ENCODE results near the gene FAM219A.
"Not testable (repeated sequence)": the region's sequence is repeated elsewhere in the genome, so short reads cannot be mapped to it uniquely, and the experiment has no call there.

FAM219A gene

DNA sequence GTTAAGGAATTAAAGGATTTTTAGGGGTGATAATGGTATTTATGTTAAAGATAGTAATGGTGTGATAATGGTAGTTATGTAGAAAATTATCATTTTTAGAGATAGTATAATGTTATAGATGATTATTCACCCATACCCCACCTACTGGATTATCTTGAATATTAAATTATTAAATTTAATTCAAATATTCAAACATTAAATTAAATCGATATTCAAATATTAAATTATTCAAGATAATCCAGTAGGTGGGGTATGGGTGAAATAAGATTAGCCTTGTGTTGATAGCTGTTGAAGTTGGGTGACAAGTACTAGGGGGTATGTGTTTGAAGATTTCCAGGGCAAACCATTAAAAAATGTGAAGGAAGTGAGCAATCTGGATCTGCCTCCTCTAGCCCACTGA, 15.6 kb downstream of the FAM219A start:
- no peak for FAIRE-seq

DNA sequence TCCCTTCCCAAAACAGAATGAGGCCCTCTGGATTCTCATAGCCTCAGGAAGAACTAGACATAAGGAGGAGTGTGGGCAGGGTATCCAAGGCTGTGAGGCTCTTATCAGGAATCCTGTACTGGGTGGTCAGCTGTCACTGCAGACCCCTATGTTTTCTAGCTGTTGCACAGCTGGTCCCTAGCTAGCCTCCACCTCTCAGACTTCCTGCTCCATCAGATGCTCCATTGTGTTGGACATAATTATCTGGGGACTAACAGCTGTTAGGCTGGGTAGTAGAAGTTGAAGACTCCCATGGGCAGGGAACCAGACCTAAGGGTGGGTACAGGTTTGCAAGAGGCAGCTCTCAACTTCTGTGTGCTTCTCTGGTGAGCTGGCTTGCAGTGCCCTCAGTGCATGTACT, 18.4 kb downstream of the FAM219A start:
- no peak for FAIRE-seq

DNA sequence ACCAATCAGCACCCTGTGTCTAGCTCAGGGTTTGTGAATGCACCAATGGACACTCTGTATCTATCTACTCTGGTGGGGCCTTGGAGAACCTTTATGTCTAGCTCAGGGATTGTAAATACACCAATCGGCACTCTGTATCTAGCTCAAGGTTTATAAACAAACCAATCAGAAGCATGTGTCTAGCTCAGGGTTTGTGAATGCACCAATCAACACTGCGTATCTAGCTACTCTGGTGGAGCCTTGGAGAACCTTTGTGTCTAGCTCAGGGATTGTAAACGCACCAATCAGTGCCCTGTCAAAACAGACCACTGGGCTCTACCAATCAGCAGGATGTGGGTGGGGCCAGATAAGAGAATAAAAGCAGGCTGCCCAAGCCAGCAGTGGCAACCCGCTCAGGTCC, 19.9 kb downstream of the FAM219A start:
- not testable (repeated sequence) for FAIRE-seq

DNA sequence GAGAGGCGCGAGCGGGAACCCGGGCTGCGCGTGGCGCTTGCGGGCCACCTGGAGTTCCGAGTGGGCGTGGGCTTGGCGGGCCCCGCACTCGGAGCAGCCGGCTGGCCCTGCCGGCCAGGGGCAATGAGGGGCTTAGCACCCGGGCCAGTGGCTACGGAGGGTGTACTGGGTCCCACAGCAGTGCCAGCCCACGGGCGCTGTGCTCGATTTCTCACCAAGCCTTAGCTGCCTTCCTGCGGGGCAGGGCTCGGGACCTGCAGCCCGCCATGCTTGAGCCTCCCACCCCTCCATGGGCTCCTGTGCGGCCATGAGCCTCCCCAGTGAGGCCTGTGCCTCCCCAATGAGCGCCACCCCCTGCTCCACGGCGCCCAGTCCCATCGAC, 20.5 kb downstream of the FAM219A start:
- not testable (repeated sequence) for FAIRE-seq

DNA sequence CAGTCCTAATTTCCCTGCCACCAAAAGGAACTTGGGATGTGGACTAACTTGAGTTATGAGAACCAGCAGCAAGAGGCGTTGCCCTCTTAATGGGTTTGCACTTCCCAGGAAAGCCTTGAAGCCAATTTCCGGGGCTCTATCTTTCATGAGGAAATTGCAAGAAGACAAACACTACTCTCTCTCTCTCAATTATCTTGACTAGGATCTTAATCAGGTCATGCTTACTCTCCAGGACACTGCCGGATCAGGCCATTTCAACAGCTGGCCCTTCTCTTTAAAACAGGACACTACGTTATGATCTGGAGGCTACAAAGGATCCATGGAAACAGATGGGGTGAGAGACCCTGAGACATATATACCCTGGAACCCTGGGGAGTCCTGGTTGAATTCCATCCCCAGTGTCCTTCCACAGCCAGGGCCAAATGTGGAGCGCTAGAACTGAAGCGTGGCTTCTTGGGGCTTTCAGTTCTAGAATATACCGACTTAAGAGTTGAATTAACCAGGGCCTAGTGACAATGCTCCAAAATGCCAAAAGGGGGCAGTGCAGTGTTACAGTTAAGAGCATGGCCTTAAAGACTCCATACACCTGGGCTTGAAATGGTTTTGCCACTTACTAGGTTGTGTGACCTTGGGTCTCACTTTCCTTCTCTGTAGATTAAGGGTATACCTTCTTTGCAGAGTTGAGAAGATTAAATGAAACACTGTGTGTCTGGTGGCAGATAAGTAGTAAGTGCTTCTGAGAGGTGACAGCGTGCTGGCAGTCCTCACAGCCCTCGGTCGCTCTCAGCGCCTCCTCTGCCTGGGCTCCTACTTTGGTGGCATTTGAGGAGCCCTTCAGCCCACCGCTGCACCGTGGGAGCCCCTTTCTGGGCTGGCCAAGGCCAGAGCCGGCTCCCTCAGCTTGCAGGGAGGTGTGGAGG, 21.1 kb downstream of the FAM219A start:
- no peak for FAIRE-seq

DNA sequence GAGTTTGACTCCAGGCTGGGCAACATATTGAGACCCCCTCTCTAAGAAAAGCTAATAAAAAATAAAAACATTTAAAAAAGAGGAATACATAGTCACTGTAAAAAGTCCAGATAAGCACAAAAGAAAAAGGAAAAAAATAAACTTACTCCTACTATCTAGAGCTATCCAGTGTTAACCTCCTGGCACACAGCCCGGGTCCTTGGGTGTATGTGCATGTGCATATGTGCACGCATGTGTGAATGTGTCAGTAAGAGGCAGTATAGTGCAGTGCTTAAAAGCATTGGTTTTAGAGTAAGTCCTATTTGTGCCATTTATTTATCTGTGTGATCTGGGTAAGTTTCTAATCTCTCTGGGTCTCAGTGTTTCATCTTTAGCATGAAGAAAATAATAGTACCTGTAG, 26.7 kb downstream of the FAM219A start:
- FAIRE-seq: no peak

DNA sequence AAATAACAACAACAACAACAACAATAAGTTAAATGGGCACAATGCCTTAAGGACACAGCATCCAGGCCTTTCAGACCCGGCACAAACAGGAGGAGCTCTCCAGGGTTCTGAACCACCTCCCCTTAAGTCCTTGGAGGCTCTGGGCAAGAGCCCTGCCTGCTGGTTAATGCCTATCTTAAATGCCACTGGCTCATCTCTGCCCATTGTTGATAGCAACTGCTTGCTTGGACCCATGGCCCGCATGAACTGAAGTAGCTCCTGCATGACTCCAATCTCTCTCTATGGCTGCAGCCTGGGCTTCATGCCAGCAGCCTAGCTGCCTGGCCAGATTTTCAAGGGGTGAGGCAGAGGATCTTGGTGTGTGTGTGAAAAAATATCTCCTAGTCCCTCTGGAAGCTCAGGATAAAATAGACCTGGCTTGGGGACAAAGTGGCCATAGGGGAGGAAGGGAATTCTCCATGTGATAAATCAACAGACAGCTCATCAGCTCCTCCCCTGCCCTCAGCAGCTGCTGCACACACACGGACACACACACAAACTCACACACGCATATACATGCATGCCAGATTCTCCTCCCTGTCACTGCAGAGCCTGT, 27.4 kb downstream of the FAM219A start:
- FAIRE-seq: no peak

DNA sequence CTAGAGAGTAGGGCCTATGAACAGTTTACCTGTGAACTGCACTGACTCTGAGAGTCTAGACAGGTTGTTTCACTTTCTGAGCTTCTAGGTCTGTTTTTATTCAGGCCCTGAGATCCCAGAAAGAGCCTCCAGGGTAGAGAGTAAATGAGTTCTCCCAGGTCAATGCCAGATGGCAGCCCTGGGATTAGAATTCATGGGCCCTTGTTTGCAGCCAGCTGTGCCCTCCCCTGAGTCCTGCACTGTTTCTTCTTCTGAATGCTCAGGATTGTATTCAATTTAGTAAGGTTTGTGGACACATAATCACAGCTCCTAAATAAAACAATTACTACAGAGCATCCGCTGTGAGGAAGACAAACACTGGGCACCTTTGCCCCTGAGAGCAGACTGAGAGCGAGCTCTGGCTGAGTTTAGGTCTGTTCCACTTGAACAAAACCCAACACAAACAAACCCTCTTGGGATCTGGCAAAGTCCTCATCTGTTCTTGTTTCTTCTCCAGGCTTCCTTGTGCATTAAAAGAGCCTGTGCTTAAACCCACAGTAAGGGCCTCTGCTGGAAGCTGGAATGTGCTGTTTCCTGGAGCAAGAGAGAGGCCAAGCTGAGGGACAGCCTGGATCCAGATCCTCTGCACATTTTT, 29.9 kb downstream of the FAM219A start:
- FAIRE-seq: no peak

DNA sequence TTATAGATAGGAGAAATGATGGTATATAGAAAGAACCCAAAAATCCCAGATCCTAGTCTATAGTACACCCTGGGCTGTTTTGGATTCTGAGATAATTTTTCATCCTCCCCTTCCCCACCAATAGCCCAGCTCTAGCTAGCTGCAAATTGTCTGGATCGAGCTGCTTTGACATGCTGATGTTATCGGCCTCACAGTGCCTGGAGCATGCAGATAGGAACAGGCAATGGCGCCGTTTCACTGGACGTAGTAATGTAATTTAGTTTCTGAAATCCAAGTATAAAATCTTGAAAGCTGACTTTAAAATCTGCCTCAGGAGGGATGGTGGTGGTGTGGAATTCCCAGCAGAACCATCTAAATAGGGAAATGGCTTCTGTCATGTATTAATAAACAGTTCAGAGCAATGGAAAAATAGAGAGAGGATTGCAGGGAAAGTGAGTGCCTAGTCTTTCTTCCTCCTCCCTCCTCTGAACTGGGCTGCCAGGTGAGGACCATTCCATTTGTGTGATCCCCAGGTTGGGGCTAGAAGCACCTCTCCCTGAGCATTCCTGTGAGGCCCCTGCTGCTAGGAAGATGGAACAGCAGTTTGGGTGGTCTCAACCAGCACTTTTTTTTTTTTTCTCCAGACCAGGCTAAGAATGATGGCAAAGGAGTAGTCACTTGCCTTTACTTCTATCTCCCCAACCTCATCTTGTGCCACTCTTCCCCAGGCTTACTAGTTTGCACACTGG, 31.9 kb downstream of the FAM219A start:
- FAIRE-seq: no peak

DNA sequence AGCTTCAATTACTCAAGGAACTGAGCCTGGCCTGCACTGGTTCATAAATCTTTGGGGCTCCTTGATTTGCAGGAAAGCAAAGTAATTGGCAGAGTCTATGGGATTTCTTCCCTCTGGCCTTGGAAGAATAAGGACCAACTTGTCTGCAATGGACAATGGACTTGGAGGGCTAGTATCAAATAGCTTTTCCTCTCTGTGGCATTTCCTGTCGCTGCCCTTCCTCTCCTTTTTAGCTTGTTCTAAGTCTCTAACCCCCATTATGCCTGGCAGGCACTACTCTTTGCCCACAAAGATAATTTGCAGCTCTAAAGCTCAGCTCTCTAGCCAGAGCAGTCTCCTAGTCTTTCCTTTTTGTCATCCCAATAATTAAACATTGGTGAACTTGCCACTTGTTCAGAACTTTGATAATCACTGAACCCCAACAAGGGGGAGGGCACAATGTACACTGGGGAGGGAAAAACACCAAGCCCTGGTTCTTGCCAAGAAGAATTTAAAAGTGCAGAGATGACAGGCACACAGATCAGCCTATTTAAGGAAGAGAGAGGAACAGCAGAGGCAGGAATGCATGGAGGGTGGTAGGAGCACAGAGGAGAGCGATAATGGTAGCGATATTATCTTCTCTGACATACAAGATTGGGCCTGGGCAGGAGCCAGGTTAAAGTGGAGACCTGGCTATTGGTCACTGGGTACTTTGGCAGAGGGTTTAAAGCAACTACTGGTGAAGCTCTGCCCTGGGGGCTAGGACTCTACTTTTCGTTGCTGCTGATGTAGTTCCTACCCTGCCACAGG, 38.5 kb downstream of the FAM219A start:
- no peak for FAIRE-seq

DNA sequence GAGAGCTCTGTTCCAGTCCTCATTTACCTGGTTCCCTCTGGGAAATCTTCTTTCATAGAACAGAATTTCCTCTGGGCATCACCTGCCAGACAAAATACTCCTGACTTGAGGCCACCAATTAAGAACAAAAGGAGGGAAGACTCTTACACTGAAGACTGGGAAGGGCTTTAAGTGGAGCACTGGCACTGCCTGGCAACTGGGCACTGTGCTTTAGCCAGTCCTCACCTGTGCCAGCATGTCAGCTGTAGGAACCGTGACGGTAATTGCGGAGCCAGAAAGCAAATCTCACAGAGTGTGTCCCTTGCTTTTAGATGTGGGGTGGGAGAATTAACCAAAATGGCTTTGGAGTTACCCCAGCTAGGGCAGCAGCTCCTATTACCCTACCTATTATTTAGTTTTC, 40.6 kb downstream of the FAM219A start:
- no peak for FAIRE-seq

DNA sequence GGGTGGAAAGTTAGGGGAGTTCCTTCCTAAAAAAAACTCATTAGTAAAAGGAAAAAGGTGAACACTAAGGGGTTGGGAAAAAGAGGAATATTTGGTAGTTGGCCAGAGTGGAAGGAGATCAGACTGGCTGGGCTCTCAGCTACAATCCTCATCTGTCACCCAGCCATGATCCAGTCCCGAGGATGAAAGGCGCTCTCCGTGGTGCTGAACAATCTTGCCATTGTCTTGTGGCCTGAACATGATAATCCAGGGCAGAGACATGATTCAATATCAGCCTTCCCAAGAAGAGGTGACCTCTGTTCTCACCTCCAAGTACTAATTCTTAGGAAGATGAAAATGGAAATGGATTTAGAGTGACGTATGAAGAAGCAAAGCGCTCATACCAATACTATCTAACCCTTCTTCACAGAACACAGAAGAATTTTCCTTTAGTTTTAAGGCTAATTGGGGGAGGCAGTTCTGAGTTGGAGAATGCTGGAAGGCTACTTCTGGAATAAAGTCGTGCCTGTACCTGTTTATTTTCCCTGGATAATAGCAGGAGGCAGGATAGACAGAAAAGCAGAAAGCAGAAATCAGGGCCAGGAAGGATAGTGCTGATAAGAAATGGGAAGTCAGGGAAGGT, 45.0 kb downstream of the FAM219A start:
- no peak for FAIRE-seq

DNA sequence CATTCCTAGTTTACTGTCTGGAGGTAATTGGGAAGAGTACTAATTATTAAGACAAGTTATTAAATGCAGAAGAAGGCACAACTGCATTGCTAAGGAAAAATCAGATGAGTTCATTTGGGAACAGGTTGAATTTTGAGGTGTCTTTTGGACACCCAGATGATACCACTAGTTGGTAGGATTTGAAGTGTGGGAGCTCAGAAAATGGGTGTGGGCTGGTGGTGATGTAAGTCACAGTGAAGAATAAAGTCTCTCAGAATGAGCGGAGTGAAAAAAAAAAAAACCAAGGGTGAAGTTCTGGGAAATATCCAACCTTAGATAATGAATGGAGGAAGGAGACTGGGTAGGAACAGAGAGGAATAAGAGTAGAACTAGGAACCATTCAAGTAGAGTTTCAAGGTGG, 46.0 kb downstream of the FAM219A start:
- no peak for FAIRE-seq

DNA sequence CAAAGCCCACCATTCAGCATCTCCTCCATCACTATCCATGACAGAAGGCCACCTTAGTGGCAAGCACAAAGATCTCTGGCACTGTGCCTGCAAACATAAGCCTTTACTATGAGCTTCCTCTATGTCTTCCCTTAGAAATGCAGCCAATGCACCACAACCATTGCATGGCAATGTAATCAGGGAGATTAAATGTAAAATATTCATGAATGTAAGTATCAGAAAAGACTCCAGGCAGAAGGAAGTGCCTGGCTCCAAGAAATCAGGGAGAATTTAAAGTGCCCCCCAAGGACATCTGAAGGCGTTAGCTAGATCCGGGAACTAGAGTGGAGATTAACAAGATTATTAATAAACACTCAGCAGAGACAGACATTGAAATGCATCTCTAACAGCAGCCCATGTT, 49.2 kb downstream of the FAM219A start:
- FAIRE-seq: no peak

DNA sequence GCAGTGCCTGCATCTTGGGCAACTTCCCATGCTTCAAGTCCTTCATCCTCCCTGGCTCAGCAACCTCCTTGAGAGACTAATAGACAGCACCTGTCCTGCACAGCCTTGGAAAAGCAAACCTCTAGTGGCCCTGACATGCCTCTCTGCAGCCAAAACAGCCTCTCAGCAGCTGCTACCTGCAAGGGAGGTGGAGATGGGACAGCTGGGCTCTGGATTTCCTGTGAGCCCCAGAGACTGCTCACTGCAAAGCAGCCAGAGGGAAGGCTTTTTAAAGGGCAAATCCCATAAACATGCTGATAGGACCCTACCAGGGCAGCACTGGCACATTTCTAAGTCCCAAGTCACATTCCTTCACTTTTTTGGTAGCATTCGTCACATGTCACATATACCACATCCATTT, 50.2 kb downstream of the FAM219A start:
- no peak for FAIRE-seq

DNA sequence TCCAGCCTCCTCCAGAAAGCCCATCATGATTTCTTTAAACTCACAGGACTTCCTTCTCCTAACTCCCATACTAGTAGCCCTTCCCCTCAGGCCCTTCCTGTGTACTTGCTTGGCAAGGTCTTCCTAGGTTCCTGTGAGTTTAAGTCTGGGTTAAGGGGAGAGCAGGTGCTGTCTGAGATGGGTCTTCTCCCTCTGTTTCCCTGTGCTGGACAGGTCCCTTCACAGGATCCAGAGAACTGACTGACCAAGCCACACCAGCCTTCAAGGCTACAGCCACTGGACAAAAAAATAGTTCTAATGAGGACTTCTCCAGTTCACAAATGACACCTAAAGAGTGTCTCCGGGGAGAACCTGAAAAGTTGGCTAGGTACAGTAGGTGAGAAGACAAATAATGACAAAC, 52.2 kb downstream of the FAM219A start:
- FAIRE-seq: no peak

DNA sequence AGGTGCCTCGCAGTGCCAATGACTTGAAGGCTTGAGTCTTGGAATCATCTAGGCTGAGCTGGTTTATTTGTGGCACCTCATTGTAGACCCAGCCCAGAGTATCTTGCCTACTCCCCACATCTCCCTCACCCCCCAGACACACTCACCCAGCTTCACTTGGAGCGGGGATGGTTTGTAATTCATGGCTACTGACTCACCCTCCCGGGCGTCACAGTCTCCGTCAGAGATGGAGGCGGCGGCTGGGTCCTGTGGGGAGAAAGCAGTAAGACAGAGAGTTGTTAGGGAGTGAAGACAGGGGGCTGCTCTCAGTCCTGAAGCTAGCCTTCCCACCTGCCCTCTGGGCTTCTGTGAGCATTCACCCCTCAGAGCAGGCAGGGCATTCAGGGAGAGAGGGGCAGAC, 52.7 kb downstream of the FAM219A start:
- no peak for FAIRE-seq

DNA sequence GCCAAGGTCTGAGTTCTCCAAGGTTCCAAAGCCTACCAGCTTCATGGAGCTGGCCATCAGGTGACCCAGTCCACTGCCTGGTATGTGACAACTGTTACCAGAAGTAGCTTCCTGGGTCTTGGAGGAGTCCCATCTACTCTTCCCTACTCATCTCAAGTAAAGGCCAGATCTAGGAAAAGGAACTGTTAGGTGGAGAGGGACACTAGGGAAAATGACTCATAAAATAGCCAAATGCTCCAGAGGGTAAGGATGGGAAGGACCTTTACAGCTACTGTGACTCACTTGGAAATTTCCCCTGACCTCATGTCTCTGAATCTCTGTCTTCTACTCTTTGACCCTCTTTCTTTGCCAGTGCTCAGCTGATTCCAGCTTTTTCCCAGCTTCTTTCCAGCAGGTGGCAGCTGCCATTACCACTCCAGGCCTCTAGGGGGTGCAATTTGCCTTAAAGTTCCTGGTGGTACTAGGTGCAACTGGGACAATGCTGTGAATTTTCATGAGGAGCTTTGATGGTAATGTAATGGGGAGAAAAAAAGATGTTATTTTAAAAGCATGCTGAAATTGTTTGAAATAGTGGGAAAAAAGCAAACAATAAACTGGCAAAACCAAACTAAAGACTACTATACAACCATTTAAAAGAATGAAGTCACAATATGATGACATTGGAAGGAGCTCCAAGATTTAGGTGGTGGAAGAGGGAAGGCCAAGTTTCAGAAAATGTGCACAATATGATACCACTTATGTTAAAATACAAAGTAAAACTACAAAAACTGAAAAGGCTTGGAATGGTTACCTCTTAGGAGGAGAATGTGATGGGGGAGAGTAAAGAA, 54.6 kb downstream of the FAM219A start:
- peak; percentile 65 for FAIRE-seq

DNA sequence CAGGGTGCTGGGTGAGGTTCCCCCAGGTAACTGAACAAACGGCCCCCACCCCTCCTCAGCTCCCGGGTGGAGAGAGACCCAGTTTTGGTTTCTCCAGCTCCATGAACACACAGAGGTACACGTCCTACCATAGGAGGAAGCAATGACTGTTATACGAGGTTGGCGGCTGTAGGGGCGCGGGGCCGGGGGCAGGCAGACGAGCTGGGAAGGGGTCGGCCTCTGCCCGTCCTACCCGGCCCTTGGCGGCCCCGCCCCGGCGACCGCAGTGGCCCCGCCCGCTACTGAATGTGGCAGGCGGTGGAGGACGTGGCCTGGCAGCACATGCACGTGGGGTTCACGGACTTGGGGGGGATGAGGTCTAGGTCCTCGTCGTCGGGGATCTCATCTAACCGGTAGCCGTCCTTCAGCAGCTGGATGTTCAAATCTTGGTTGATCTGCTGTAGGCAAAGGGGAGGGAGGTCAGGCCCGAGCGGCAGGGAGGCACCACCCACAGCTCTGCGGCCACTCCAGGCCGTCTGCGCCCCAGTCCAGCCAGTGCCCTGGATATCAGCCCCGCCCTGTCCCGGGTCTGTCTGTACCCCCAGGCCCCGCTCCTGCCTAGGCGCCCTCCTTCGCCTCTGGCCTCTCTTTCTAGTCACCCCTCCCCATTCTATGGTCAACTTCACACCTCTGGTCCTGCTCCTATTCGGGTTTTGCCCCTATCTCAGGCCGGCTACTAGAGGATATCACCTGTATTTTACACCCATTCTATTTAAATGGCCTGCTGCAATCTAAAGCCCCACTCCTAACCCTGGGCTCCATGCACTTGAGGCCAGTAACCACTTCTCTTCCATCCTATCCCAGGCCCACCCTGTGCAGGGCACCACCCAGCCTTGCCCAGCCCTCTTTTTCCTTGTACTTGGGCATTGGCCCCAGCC, 57.4 kb downstream of the FAM219A start:
- no peak for FAIRE-seq

DNA sequence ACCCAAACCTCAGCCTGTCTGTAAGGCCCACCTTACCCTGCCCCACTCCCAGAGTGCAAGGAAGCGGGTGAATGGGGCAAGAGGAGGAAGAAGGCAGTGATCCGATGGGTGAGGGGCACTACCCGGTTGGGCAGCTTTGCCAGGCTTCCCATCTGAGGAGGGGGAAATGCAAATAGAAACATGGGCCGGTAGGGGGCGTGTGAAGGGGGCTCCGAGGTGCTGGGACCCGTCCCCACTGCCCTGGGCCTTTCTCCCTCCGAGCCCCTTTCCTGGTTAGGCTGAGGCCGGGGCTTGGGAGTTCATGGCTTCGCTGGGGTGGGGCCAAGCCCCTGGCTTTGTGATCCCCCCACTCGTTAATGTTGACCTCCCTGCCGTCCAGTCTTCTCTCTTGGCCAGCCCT, 58.1 kb downstream of the FAM219A start:
- FAIRE-seq: no peak

All from endometrium (tissue), 2 donors.